ENCODE measurements around the gene ARHGEF5. TPM values are rescaled to one million over a fixed set of nuclear protein-coding genes. Genes with fewer than 3 reads are reported as not detected.
"Not testable (repeated sequence)": the region's sequence is repeated elsewhere in the genome, so short reads cannot be mapped to it uniquely, and the experiment has no call there.

Gene ARHGEF5
- 80.1 to 115 TPM (median 104 TPM) in 3 replicates for total RNA-seq (2021)
- percentile 88 among the genes with signal in this experiment for Bru-seq, nascent RNA
- long read RNA-seq, experiment 1, full-length matches to known transcripts = 47 of 294 reads
- long read RNA-seq, experiment 1, partial matches to known transcripts = 217 of 294 reads
- long read RNA-seq, experiment 1, other reads (novel, unspliced or antisense) = 30 of 294 reads
- long read RNA-seq, experiment 2, partial matches to known transcripts = 51 of 83 reads
- long read RNA-seq, experiment 2, other reads (novel, unspliced or antisense) = 32 of 83 reads
- long read RNA-seq, experiment 3, partial matches to known transcripts = 1 of 3 reads
- long read RNA-seq, experiment 3, other reads (novel, unspliced or antisense) = 2 of 3 reads

DNA sequence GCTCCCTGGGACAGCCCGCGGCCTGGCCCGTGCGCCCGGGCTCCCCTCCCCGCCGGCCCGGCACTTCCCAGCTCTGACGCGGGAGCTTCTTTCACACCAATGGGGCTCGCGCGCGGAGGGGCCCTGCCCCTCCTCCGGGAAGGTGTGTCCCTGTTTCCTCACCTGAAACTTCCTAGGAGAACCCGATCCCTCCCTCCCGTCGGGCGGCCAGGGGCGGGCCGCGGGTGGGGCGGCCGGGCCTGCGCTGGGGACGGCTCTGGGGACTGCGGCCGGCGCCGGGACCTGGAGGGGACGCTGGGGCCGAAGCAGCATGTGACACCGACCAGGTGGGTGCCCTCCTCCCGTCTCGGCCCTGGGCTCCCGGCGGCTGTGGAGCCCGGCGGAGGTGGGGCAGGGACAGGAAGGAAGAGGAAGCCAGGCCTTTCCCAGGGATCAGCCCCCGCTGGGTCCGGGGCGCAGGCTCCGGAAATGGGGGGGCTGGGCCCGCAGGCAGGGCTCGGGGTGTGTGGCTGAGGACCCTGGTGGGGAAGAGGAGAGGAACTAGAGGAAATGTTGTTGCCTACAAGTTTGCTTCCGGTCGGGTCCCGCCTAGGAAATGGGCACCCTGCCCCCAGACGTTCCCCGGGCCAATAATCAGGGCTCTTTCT is at the start of gene ARHGEF5:
Gene ARHGEF5 (plus strand): TSS at position 227 of the 647 bp plus-strand sequence. CDS start 7,268 bp downstream, outside the sequence.
- H3K27me3 Mint-ChIP-seq (ENCODE audit: low read depth); H3K36me3 Mint-ChIP-seq; POLR2A ChIA-PET; CTCF ChIA-PET; DNase-seq (ENCODE audit: low spot score); H3K9me3 Mint-ChIP-seq: not testable (repeated sequence)
- Mint-ChIP-seq H3K4me3 (peak within 1 kb of the TSS; percentile 90), H3K27ac (peak within 1 kb of the TSS; percentile 98), H3K4me1 (peaks cover 24% of the 10 kb centered on the region)
- peak; percentile 83 for ATAC-seq

DNA sequence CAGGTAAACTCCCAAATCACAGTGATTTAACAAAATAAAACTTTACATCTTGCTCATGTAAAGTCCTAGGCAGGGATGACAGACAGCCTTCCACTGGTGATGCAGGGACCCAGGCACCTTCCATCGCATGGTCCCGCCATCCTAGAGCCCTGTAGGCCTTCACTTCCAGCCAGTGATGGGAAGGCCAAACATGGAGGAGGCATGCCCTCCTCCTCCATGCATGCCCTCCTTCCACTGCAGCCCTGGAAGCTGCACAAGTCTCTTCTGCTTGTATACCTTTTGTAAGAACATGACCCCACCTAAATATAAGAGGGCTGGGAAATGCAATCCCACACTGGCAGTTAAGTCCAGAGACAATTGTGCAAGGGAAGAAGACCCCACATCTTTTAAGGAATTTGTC is 45.5 kb upstream of the ARHGEF5 start:
- H3K9me3 Mint-ChIP-seq; H3K36me3 Mint-ChIP-seq; H3K27me3 Mint-ChIP-seq (ENCODE audit: low read depth); POLR2A ChIA-PET; H3K4me3 Mint-ChIP-seq; DNase-seq (ENCODE audit: low spot score); H3K4me1 Mint-ChIP-seq; CTCF ChIA-PET; H3K27ac Mint-ChIP-seq: not testable (repeated sequence)
- ATAC-seq = peak; percentile 82

DNA sequence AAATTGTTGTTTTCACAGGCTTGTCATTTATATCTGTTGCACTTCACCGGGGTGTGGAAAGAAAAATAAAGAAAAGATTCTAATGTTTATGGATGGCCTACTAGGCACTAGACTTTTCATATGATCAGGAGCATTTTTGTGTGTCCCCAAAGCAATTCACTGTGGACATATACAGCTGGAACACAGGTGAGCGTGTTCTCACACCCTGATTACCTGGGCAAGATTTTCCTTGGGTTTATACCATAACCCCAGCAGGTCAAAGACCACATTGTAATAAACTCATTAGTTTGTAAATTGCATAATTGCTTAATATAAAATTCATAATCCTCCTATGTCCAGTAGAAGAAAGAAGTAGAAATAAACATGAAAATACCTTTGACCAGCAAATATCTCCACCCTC is 44.0 kb upstream of the ARHGEF5 start:
- H3K4me1 Mint-ChIP-seq; H3K4me3 Mint-ChIP-seq; CTCF ChIA-PET; H3K27me3 Mint-ChIP-seq (ENCODE audit: low read depth); DNase-seq (ENCODE audit: low spot score); H3K27ac Mint-ChIP-seq; POLR2A ChIA-PET; H3K36me3 Mint-ChIP-seq; H3K9me3 Mint-ChIP-seq; ATAC-seq: not testable (repeated sequence)

DNA sequence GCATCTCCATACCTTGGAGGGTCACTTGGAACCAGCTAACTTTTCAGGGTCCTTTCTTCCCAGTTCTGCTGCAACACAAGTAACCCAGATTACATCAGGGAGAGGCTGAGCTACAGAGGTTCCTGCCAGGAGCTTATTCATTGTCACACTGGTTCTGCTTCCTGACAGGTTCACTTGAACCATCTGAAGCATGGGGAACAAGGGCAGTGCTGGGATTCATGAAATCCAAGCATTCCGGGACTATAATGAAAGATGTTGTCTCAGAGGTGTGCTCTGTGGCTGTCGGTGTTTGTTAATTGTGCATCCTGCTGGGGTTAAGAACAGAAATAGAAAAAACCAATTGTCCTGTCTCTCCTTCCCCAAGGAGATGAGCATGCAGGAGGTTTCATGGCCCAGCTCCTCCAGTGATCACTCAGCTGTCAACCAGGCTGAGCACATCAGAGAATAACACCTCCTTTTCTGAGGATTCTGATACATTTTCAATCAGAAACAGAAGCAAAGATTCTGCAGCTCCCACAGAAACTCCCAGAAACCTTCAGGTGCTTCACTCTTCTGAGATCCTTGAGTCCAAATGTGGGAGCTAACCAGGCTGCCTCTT is 43.2 kb upstream of the ARHGEF5 start, which contains the start of gene OR2A1:
Gene OR2A1 (plus strand): TSS at position 548 of the 598 bp plus-strand sequence. CDS start 5,706 bp downstream, outside the sequence.
- POLR2A ChIA-PET = not testable (repeated sequence)

DNA sequence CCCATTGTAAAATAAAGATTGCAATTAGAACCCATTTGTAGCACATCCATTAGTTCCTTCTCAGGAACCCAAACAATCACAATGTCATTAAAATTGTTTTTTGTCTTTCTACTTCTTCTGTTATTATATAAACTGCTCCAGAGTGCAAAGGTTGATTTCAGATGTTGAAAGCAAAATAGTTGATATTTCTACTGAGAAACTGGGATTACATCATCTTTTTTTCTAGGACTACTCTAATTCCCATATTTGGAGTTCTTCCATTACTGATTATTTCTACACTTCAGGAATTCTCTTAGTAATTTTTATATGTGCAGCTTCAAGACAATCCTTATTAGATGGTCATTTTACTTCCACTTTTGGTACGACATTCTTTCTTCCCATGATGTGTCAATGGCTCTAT is 37.7 kb upstream of the ARHGEF5 start:
- H3K27me3 Mint-ChIP-seq (ENCODE audit: low read depth); ATAC-seq; H3K9me3 Mint-ChIP-seq; DNase-seq (ENCODE audit: low spot score); POLR2A ChIA-PET; H3K4me1 Mint-ChIP-seq; CTCF ChIA-PET; H3K4me3 Mint-ChIP-seq; H3K27ac Mint-ChIP-seq; H3K36me3 Mint-ChIP-seq: not testable (repeated sequence)

More for the DNA sequence above, 43.2 kb upstream of the ARHGEF5 start, which contains the start of gene OR2A1:
- H3K4me3 Mint-ChIP-seq; H3K27me3 Mint-ChIP-seq (ENCODE audit: low read depth); CTCF ChIA-PET; H3K9me3 Mint-ChIP-seq; H3K4me1 Mint-ChIP-seq; H3K27ac Mint-ChIP-seq; DNase-seq (ENCODE audit: low spot score); H3K36me3 Mint-ChIP-seq: not testable (repeated sequence)
- peak; percentile 59 for ATAC-seq

DNA sequence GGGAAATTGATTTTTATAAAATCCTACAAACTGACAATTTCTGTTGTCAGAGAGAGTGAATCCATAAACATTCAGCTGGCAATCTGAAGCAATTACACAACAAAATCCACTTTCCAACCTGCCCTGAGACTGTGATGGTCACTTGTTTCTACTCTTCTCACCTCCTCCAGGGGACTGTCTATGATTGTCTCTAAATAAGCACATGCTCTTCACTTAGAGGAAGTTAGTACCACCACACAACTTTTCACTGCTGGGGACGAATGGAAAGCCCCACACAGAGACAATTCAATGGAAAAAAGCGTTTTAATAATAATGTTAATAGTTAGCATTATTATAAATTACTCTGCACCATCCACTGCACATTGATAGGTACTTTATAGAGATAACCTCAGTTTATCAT is 35.7 kb upstream of the ARHGEF5 start:
- H3K4me3 Mint-ChIP-seq; H3K27me3 Mint-ChIP-seq (ENCODE audit: low read depth); CTCF ChIA-PET; H3K27ac Mint-ChIP-seq; H3K36me3 Mint-ChIP-seq; POLR2A ChIA-PET; DNase-seq (ENCODE audit: low spot score); H3K4me1 Mint-ChIP-seq; H3K9me3 Mint-ChIP-seq; ATAC-seq: not testable (repeated sequence)

DNA sequence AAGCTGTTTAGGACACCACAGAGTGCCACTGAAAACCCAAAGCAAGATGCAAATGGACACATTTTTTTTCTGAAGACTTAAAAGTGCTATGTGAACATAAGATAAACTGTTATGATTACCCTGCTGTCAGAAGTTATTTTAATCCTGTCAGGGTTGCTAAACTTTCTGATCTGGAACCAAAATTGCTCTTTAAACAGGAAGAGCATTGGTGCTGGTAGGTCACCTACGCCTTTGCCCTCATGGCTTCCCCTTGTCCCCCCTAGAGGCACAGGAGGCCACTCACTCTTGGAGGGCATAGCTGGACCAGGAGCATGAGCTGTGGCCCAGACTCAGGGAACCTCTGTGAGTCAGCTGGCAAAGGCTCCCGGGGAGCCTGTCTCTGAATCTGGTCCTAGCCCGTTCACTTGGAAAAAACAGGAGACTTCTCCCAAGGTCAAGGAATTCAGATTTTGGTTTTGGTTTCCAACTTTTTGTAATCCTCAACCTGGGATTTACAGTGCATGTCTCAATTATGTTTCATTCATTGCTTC is 33.5 kb upstream of the ARHGEF5 start:
- H3K27me3 Mint-ChIP-seq (ENCODE audit: low read depth); H3K4me3 Mint-ChIP-seq; CTCF ChIA-PET; DNase-seq (ENCODE audit: low spot score); POLR2A ChIA-PET; H3K27ac Mint-ChIP-seq; H3K4me1 Mint-ChIP-seq; H3K36me3 Mint-ChIP-seq; H3K9me3 Mint-ChIP-seq: not testable (repeated sequence)
- peak; percentile 48 for ATAC-seq

DNA sequence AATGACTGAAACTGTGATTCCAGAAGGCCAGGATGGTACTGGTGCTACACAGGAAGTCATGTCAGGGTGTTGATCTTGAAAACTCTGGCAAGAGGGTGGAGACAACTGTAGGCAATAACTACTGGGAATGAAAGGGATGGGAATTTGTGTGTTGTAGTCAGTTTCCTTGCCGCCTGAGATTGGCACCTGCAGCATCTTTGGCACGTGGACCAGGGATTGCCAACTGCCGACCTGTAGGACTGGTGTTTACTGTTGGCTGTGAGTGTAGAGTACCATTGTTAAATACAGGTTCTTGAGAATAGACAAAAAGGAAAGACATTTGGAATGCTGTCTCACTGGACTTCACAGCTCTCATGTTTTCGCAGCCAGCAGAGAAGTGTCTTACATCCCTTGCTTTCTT is 31.8 kb upstream of the ARHGEF5 start:
- POLR2A ChIA-PET, H3K4me3 Mint-ChIP-seq: not testable (repeated sequence)

DNA sequence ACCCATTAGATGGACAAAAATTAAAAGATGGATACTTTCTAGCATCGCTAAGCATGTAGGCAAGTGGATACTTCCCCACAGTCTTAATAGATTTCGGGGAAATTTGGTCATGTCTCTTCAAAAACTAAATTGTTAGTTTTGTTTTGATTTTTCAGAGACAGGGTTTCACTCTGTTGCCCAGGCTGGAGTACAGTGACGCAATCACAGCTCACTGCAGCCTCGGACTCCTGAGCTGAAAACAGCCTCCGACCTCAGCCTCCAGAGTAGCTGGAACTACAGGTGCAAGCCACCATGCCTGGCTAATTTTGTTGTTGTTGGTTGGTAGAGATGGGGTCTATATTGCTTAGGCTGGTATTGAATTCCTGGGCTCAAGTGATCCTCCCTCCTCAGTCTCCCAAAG is 29.3 kb upstream of the ARHGEF5 start:
- H3K4me1 Mint-ChIP-seq, POLR2A ChIA-PET: not testable (repeated sequence)

More for the DNA sequence above, 31.8 kb upstream of the ARHGEF5 start:
- ATAC-seq; H3K27ac Mint-ChIP-seq; H3K27me3 Mint-ChIP-seq (ENCODE audit: low read depth); H3K36me3 Mint-ChIP-seq; H3K9me3 Mint-ChIP-seq; CTCF ChIA-PET; H3K4me1 Mint-ChIP-seq: not testable (repeated sequence)
- peak; percentile 8 for DNase-seq (ENCODE audit: low spot score)

DNA sequence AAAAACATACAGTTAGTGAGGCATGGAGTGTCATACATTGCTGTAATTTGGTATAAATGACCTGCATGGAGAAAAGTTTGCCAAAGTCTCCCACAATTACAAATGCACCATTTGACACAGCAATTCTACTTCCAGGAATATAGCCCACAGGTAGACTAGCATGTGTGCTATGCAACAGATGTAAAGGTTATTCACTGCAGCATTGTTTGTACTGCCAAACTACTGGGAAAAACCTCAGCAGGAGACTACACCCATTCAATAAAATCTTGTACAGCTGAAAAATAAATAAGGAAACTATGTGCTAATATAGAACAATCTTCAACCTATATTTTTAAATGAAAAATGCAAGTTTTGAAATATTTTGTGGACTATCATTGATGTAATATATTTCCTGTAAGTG is 25.2 kb upstream of the ARHGEF5 start:
- H3K36me3 Mint-ChIP-seq; POLR2A ChIA-PET; CTCF ChIA-PET; ATAC-seq; H3K9me3 Mint-ChIP-seq; H3K27me3 Mint-ChIP-seq (ENCODE audit: low read depth); H3K27ac Mint-ChIP-seq; H3K4me3 Mint-ChIP-seq; H3K4me1 Mint-ChIP-seq; DNase-seq (ENCODE audit: low spot score): not testable (repeated sequence)

More for the DNA sequence above, 29.3 kb upstream of the ARHGEF5 start:
- ATAC-seq; H3K9me3 Mint-ChIP-seq; CTCF ChIA-PET; H3K27me3 Mint-ChIP-seq (ENCODE audit: low read depth); H3K36me3 Mint-ChIP-seq; H3K27ac Mint-ChIP-seq; H3K4me3 Mint-ChIP-seq: not testable (repeated sequence)
- peak; percentile 7 for DNase-seq (ENCODE audit: low spot score)

DNA sequence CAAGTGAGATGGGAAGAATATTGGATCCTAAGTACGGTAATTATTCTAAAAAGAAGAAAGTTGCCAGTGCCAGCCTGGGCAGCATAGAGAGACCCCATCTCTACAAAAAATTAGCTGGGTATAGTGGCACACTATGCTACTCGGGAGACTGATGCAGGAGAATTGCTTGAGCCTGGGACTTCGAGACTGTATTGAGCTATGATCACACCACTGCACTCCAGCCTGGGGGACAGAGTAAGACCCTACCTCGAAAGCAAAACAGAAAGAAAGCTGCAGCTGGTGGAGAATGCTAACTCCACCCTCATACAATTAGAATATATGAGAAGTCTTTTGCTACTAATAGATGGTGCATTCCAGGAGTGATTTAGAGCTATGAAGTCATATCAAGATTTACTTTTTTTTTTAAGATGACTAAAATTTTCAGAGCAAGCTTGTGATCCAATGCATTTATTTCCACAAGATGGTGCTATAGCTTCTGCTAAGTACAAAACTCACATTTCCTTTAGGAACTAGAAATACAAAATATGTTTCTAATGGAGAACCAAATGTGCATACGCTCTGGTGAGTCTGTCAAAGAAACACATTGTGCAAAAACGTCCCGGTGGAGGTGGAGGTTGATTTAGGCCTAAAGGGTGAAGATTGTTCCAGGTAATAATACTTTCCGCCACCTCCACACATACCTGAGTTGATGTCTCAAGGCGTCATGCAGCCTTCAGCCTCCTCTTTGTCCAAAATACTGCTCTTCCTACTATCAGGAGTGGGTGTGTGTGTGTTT is 23.8 kb upstream of the ARHGEF5 start:
- H3K9me3 Mint-ChIP-seq; H3K4me3 Mint-ChIP-seq; H3K36me3 Mint-ChIP-seq; H3K4me1 Mint-ChIP-seq; POLR2A ChIA-PET; H3K27me3 Mint-ChIP-seq (ENCODE audit: low read depth); DNase-seq (ENCODE audit: low spot score): not testable (repeated sequence)
- CTCF ChIA-PET = interaction anchor here (0.6 to 1.2 kb wide), 3 partner anchors 113 to 1091 kb away, joined by 3 to 4 read pairs (median 4); no protein-coding TSS in a partner anchor
- H3K27ac Mint-ChIP-seq = peak overlapping the region; percentile 65
- peak; percentile 46 for ATAC-seq

DNA sequence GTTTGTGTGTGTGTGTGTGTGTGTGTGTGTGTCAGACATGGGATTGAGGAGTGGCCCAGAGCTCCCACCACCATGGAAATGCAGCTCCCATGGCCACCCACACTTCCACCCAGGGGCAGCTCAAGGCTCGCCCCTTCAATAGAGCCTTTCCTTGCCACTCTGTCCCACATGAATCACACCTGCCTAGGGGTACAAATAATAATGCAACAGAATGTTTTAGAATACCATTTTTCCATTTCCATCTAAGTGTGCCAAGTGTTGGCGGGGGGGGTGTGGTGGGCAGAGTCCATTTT is 23.3 kb upstream of the ARHGEF5 start:
- H3K4me1 Mint-ChIP-seq; POLR2A ChIA-PET; H3K9me3 Mint-ChIP-seq; H3K27me3 Mint-ChIP-seq (ENCODE audit: low read depth); H3K4me3 Mint-ChIP-seq: not testable (repeated sequence)
- peak overlapping the region; percentile 65 for H3K27ac Mint-ChIP-seq
- ATAC-seq (peak; percentile 38), DNase-seq (ENCODE audit: low spot score) (peak; percentile 3)
- peaks cover 11% of the 10 kb centered on the region for H3K36me3 Mint-ChIP-seq
- CTCF ChIA-PET = interaction anchor here (0.6 to 1.2 kb wide), 3 partner anchors 113 to 1092 kb away, joined by 3 to 4 read pairs (median 4); no protein-coding TSS in a partner anchor

Measured in WTC11 (cell line).